SW480 (cell line): ENCODE data around the gene TRIO.
"Not testable (repeated sequence)": the region's sequence is repeated elsewhere in the genome, so short reads cannot be mapped to it uniquely, and the experiment has no call there.

Source experiments
- DNase-seq: peaks from one replicate; pipeline ENCODE4 v3.0.0-alpha.2; 2016; ENCODE audit warnings: low spot score

Gene TRIO

DNA sequence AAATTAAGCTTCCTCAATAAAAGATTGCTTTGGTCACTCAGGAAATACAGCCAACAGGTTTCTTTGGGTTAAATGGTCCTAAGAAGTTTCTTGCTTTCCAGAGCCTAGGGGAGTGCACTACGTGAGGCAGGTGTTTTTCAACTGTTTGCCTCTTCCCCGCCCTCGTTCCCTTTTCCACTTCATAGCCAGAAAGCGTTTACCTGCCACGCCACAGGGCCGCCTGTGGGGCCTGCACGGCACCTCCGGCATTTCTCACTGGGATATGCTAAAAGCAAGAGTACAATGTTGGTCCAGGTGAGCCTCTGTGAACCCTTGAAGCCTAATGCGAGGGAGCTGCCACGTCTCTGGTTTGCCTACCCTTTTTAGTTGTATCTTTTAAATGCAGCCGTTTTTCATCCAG is 270.9 kb downstream of the TRIO start:
- no peak for DNase-seq

DNA sequence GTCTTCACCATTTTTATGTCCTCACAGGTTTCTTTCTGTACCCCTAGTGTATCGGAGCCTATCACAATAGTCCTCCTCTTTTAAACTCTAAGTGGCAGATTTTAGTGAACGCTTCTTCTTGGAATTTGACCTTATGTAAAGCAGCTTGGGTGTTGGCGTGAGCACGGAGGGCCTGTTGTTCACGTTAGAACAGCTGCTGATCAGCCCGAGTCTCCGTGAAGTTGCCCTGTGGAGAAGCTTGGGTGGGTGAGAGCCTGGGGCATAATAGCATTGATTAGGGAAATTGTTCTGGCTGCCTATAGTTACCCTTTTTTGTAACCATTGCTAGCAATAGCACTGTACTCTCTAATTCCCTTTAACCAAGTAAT is 271.5 kb downstream of the TRIO start:
- DNase-seq: no peak

DNA sequence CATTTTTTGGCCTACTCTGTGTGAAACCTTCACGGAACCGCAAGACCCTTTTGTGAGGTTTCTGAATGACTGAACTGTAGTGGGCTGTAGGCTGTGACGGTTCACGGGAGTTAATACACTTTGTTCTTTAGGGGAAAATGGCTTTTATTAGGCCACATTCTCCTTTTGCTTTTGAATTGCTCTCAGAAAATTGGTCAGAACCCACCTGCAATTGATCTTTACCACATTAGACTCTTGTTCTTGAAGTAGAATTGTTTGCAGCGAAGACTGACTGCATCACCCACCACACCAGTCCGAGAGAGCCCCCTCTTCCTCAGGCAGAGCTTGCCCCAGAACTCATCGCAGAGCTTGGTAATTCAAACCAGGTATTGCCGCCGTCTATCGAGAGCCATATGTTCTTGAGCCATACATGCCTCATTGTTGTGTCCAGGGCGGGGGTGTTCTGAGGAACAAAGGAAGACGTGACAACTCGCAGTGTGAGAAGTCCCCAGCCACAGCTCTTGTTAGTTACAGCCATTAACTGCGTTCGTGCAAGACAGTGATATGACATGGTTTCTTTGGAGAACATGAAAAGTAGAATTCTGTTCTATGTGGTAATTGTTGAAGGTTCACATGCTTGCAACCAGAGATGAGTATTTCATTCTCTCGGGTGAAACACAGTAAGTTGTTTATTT is 272.0 kb downstream of the TRIO start:
- DNase-seq: no peak

DNA sequence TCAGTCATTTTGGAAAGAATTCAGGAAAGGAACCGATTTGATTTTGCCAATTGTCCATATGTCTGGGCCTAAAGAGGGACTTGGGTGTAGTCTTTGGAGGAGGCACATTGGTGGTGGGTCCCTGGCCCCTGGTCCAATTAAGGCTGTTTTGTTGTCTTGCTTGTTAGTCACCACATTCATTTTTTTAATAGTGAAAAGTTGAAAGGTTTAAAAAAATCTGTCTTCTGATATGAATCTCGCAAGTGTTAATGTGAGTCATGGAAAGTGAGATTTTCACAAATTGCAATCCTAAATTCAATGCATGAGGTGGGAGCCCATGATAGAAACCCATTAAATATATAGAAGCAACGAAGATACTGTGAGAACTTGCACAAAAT is 272.5 kb downstream of the TRIO start:
- no peak for DNase-seq

GRCh38 chr5:14416621-14417275 is 273.6 kb downstream of the TRIO start:
- DNase-seq: no peak

- no peak for DNase-seq
These were observed 274.2 kb downstream of the TRIO start for GRCh38 chr5:14417276-14417730.

DNA sequence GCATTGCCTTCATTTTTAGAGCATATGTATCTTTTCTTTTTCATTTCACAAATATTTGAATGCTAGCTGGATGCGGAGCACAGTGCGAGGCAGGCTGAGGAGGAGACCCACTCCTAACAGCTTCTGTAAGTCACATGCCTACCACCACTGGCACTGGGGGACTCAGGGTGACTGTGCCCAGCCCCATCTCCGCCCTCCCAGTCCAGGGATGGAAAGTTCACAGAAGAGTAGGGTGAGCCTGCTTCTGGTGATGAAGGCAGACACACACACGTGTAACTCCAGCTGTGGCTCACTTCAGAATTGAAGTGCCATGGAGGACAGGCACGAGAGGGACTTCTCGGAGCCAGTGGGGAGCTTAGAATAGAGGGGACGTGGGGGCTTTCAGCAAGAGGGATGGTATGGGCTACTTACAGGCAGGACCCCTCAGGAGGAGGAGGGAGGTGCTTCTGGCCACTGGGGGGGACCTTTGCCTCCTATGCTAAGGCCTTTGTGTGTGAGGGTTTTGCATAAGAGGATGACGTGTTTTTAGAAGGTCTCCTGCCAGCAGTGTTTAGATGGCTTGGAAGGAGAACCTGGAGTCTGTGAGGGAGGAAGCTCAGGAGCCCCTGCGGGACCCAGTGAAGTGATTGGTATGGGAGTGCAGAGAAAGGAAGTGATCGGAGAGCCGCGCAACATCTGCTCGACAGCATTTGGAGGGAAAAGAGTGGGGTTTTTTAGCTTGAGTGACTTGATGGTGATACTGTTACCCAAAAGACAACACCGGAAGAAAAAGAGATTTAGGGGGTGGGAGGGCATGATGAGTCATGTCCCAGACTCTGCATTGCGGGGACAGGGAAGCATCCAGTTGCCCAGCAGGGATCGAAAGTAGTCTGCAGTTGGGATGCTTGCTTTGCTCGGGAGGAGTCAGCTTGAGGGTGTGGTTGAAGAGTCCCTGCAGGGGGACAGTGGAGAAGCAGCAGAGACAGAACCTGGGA is 274.9 kb downstream of the TRIO start:
- DNase-seq: no peak

DNA sequence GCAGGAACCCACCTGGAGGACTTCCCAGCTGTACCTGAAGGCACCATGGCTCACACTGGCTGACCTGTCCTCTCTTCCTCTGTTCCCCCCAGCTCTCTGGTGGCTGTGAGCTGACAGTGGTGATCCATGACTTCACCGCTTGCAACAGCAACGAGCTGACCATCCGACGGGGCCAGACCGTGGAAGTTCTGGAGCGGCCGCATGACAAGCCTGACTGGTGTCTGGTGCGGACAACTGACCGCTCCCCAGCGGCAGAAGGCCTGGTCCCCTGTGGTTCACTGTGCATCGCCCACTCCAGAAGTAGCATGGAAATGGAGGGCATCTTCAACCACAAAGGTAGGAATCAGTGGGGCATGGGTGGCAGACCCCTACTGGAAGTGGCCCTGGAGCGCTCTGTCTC is 276.5 kb downstream of the TRIO start:
- no peak for DNase-seq

GRCh38 chr5:14420101-14420811 is 277.1 kb downstream of the TRIO start:
- no peak for DNase-seq

DNA sequence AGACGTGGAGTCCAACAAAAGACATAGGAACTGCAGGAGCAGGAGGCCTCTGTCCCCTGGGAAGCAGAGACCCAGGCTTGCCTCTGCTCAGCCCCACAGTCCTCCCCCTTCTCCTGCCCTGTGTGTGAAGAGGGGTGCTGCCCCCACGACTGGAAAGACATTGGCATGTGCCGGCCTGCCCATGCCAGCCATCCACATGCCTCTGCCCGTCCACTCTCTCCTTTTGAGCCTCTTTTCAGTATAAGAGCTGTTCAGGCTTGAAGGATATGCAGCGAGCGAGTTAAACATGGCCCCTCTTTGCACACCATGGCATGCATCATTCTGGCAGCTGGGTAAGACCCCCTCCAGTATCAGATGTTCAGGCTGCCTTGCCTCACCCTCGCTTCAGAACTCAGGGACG is 278.7 kb downstream of the TRIO start:
- DNase-seq: no peak

- no peak for DNase-seq
These were observed 281.0 kb downstream of the TRIO start for GRCh38 chr5:14424011-14424685.

DNA sequence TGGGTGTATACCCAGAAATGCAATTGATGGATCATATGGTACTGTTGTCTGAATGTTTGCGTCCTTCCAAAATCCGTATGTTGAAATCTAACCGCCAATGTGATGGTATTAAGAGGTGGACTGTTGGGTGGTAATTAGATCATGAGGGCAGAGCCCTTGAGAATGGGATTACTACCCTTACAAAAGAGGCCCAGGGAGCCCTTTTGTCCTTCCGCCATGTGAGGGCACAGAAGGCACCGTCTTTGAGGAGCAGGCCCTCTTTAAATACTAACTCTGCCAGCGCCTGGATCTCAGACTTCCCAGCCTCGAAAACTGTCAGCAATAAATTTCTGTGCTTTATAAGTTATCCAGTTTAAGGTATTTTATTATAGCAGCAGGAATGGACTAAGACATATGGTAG is 282.4 kb downstream of the TRIO start:
- DNase-seq: no peak

DNA sequence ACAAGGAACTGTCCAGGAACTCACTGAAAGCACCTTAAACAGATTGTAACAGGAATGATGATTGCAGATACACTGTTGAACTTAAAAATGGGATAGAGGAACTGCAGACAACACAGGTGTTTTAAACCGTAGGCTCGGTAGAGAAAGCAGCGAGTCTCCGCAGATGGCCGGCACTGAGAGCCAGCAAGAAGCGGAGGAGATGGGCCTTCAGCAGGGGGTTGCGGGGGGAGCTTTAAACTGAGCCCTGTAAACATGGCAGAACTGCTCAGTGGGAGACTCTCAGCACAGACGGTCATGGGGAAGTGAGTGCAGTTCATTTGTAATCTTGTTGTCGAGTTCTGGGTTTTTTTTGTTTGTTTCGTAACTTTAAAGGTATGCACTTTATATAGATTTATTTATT is 283.4 kb downstream of the TRIO start:
- no peak for DNase-seq

DNA sequence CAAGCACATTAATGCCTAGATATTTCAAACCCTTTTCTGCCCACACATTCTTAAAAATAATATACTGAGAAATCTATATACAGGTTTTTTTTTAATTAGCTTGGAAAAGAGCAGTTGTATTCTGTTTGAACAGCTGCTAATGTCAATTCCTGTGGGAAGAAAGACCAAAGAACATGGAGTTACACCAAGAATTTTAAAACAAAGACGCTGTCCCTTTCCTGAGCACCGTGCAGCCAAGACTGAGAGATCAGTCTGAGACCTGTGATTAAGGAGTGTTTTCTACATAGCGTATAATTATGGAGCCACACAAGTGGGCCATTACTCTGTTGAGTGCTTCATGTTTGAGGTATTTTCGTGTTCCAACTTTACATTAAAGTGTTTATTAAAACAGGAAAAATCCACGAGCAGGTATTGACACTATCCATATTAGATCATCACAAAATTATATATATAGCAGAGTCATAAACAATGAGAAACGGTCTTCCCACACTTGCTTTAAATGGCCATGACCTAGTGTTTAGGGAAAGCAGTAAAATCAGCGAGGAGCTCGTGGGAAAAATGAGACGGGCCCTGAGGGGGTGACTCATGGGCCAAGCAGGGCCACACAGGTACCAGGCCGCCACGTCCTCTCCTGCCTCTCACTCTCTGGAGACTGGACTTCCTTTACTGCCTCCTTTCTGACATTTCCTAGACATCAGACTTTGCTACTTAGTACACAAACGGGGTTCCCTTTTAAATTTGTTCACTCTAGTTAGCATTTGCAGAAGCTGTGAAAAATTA is 285.4 kb downstream of the TRIO start:
- no peak for DNase-seq

GRCh38 chr5:14429101-14430050 is 286.2 kb downstream of the TRIO start:
- no peak for DNase-seq

DNA sequence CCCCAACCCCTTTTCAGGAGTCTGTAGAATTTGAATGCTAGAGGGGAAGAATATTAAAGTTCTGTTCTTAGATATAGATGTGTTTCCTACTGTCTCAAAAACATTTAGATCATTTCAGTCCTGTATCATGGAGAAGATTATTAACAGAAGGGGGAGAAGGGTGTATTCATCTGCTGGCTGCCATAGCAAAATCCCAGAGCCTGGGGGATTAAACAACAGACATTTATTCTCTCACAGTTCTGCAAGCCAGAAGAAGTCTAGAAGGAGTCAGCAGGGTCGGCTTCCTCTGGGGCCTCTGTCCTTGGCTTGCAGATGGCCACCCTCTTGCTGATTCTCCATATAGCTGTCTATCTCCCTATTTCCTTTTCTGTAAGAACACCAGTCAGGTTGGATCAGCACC is 288.4 kb downstream of the TRIO start:
- no peak for DNase-seq

GRCh38 chr5:14432931-14433589 is 289.9 kb downstream of the TRIO start:
- DNase-seq: no peak

GRCh38 chr5:14435481-14435880 is 292.3 kb downstream of the TRIO start:
- no peak for DNase-seq

DNA sequence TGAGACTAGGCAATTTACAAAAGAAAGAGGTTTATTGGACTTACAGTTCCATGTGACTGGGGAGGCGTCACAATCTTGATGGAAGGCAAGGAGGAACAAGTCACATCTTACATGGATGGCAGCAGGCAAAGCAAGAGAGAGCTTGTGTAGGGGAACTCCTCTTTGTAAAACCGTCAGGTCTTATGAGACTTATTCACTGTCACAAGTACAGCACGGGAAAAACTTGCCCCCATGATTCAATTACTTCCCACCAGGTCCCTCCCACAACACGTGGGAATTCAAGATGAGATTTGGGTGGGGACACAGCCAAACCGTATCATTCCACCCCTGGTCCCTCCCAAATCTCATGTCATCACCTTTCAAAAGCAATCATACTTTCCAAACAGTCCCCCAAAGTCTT is 293.0 kb downstream of the TRIO start:
- DNase-seq: not testable (repeated sequence)
